GM19397 (cell line): Measurements from ENCODE around the gene IFT80.
"Not testable (repeated sequence)": the region's sequence is repeated elsewhere in the genome, so short reads cannot be mapped to it uniquely, and the experiment has no call there.

Source experiments
- ATAC-seq: cut with Tn5 transposase; IDR thresholded peaks from one replicate; pipeline ENCODE4 v1.9.1; 2021; ENCODE audit warnings: mild to moderate bottlenecking, moderate library complexity; ENCODE audit not compliant: unreplicated experiment

The IFT80 gene

DNA sequence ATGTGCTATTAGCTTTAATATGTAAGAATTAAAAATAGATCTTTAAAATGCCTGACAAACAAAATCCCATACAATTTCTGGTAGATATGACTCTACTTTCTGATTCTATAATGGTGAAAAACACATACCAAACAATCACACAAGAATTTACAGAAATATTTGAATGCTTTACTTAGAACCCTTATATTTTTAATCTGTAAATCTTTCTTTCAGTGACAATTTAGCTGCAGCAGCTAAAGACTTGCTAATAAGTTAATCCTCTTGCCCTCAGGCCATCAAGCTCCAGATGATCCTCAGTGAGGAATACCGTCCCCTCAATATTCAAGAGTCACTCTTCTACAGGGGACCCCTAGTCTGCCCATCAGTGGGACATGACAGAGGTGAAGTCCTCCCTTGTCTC, 118.2 kb downstream of the IFT80 start:
- ATAC-seq: no peak

- no peak for ATAC-seq
Measured at GRCh38 chr3:160279657-160280056, 119.4 kb downstream of the IFT80 start.

DNA sequence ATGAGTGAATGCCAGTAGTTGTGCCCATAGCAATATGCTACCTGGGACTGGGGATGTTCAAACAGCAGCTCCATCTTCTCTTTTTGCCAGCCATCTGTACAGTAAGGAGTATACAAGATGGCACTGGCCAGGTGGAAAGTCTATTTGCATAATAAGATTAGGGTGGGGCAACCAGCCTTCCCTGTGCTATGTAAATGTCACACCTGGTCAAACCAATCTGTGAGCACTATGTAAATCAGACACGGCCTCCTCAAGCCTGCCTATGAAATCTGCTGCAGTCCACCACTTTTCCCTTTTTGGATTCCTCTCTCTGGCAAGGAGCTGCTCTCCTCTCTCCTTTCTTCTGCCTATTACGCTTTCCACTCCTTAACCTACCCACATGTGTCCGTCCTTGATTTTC, 120.8 kb downstream of the IFT80 start:
- ATAC-seq: no peak

- no peak for ATAC-seq
Measured at GRCh38 chr3:160265088-160265487, 133.9 kb downstream of the IFT80 start.

GRCh38 chr3:160260587-160261270, 138.3 kb downstream of the IFT80 start:
- no peak for ATAC-seq

DNA sequence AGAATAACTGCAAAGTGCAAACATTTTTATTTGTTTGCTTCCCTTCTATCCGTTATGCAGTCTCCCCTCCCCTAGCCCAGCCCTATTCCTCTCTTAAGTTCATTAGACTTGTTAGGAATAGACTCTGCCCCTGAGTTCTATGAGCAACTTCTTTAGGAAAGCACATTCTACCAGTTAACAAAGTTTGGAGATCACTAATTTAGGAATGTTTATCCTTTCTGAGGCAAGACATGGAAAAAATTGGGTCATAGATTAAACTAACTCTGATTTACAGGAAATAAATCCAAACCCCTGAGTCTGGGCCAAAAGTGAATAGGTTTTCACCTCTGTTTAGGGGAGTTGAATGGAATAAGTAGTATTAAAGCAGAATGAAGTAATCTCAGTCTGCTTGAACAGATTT, 139.4 kb downstream of the IFT80 start:
- ATAC-seq: no peak

DNA sequence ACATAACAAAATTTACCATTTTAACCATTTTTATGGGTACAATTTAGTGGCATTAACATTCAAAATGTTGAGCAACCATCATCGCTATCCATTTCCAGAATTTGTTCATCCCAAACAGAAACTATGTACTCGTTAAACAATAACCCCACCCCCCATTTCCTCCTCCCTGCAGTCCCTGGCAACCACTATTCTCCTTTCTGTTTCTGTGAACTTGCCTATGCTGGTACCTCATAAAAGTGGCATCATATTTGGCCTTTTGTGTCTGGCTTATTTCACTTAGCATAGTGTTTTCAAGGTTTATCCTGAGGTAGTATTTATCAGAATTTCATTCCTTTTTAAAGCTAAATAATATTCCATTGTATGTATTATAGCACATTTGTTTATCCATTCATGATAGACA, 141.4 kb downstream of the IFT80 start:
- ATAC-seq: no peak

- no peak for ATAC-seq
Measured at GRCh38 chr3:160253298-160253697, 145.7 kb downstream of the IFT80 start.

GRCh38 chr3:160247766-160248165, 151.3 kb downstream of the IFT80 start:
- no peak for ATAC-seq

- no peak for ATAC-seq
Measured at GRCh38 chr3:160245261-160245800, 153.7 kb downstream of the IFT80 start.

- ATAC-seq: not testable (repeated sequence)
Measured at GRCh38 chr3:160240719-160241118, 158.3 kb downstream of the IFT80 start.

DNA sequence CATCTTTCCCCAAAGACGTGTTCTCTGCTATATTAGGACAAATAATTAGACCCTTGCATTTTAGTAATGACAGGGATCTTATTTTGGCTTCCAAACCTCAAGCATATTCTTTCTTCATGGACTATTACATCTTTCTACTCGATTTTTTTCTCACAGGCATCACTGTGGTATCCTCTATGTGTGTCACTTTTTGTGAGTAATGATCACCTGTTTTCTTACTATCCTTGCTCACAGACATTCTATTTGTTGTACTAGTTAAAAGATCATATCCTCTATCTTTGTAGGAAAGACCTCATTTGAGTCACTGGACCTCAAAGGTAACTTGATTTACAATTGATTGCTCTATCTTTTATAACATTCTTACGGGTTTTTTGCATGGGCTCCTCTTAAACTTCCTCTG, 167.0 kb downstream of the IFT80 start:
- ATAC-seq: no peak

DNA sequence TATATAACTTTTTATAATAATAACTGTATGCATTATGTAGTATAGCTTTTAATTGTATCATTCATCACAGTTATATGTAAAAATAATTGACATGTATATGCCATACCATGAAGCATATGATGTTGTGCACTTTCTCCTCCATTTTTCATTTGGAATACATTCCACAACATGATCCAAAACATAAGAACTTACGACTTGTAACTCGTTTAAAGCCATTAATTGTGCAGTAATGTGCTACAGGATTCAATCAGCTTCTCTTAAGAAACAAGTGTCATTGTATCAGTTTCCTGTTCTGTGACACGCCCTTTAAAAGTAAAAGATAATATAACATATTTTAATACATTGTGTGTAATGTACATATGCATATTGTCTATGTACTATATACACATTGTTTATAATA, 171.6 kb downstream of the IFT80 start:
- ATAC-seq: no peak

GRCh38 chr3:160226026-160226907, 172.8 kb downstream of the IFT80 start:
- ATAC-seq: peak; percentile 30

DNA sequence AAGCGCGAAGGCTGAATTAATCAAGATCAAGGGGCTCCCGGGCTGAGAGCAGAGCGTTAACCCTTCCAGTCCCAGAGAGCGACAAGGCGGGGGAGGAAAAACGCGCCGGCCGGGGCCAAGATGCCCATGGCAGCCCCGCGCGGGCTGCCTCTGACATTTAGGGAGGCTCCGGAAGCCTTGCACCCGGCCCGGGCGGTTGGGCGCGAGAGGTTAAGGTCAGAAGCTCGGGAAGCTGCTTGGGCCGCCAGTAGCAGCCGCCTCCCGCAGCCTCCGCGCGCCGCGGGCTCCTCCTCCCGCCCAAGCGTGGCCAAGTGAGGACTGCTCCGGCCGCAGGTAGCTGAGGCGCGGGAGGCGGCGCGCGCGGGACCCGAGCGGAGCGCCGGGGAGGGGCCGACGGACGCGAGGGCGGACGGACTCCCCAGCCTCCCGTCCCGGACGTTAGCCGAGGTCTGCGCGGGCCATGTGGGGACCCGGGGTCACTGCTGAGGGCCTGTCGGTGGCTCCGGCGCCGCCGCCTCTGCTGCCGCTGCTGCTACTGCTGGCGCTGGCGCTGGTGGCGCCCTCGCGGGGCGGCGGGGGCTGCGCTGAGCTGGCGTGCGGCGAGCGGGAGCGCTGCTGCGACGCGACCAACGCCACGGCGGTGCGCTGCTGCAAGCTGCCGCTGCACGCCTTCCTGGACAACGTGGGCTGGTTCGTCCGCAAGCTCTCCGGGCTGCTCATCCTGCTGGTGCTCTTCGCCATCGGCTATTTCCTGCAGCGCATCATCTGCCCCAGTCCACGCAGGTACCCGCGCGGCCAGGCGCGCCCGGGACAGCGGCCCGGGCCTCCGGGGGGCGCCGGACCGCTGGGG, 173.6 kb downstream of the IFT80 start, which contains the start of gene C3orf80:
Gene C3orf80, plus strand, starts transcription at position 247 of the 850 bp plus-strand sequence. Its CDS starts 214 bp downstream, at position 461.
- ATAC-seq: peak; percentile 87

- ATAC-seq: no peak
Measured at GRCh38 chr3:160224811-160225175, 174.2 kb downstream of the IFT80 start.

GRCh38 chr3:160224256-160224655, 174.8 kb downstream of the IFT80 start:
- no peak for ATAC-seq

- ATAC-seq: no peak
Measured at GRCh38 chr3:160221019-160221418, 178.0 kb downstream of the IFT80 start.

GRCh38 chr3:160220038-160220437, 179.0 kb downstream of the IFT80 start:
- no peak for ATAC-seq

GRCh38 chr3:160218136-160218535, 180.9 kb downstream of the IFT80 start:
- ATAC-seq: no peak

- no peak for ATAC-seq
Measured at GRCh38 chr3:160217675-160218074, 181.3 kb downstream of the IFT80 start.
